ENCODE results near the gene SERPINB5.

The SERPINB5 gene

DNA sequence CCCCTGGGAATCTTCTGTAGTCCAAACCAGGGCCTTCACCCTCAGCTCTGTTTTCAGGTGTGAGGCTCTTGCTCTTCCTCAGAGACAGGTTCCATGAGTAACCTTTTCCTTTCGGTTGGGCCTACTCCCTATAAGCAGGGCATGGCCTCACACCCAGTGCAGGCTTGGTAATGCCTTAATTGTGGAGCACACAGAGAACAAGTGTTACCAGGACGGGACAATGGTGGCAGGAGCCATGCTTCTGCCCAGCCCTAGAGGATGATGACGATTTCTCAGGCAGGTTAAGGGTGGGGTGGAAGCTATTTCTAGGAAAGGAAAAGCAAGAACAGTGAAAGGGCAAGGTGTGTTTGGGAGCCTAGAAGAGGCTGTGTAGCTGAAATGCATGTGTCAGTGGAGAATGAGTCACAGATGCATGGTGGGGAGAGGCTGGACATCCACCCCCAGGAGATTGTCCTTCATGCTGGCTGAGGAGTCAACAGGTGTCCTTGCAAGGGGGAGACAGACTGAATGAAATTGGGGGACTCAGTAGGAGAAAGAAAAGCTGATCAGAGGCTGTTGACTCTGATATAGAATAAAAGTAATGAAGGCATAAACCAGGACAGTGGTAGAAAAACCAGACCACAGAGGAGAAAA lies 43.4 kb downstream of the SERPINB5 start:
- Histone ChIP-seq H3K4me1 (ENCODE audit: insufficient read depth, low read length, poor library complexity, severe bottlenecking) (no peaks in the 10 kb centered on the region), H4K20me1 (ENCODE audit: insufficient read depth, low read length, poor library complexity, severe bottlenecking) (no peaks in the 10 kb centered on the region), H3K27me3 (ENCODE audit: insufficient read depth, low read length, poor library complexity, severe bottlenecking) (no peaks in the 10 kb centered on the region), H3F3A (ENCODE audit: low read depth) (no peaks in the 10 kb centered on the region), H3K9me3 (ENCODE audit: insufficient read depth, low read depth, low read length) (no peaks in the 10 kb centered on the region), H3K4me3 (ENCODE audit: low read length, poor library complexity, severe bottlenecking) (no peak overlapping the region), H3K9me2 (replicated peaks; ENCODE audit: low read depth, low read length) (no peaks in the 10 kb centered on the region), H3K4me2 (ENCODE audit: low read depth, low read length, poor library complexity, severe bottlenecking) (no peak overlapping the region), H2AFZ (ENCODE audit: low read length) (no peak overlapping the region), H3K9ac (ENCODE audit: low read depth, low read length, poor library complexity, severe bottlenecking) (no peak overlapping the region), H3K79me2 (ENCODE audit: insufficient read depth, low read length) (no peaks in the 10 kb centered on the region), H3K36me3 (ENCODE audit: insufficient read depth, low read length) (no peaks in the 10 kb centered on the region)
- TF ChIP-seq, protein P1, sequence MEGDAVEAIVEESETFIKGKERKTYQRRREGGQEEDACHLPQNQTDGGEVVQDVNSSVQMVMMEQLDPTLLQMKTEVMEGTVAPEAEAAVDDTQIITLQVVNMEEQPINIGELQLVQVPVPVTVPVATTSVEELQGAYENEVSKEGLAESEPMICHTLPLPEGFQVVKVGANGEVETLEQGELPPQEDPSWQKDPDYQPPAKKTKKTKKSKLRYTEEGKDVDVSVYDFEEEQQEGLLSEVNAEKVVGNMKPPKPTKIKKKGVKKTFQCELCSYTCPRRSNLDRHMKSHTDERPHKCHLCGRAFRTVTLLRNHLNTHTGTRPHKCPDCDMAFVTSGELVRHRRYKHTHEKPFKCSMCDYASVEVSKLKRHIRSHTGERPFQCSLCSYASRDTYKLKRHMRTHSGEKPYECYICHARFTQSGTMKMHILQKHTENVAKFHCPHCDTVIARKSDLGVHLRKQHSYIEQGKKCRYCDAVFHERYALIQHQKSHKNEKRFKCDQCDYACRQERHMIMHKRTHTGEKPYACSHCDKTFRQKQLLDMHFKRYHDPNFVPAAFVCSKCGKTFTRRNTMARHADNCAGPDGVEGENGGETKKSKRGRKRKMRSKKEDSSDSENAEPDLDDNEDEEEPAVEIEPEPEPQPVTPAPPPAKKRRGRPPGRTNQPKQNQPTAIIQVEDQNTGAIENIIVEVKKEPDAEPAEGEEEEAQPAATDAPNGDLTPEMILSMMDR (conservative IDR thresholded peaks at IDR 0.05; ENCODE audit: low read length) = no peak

DNA sequence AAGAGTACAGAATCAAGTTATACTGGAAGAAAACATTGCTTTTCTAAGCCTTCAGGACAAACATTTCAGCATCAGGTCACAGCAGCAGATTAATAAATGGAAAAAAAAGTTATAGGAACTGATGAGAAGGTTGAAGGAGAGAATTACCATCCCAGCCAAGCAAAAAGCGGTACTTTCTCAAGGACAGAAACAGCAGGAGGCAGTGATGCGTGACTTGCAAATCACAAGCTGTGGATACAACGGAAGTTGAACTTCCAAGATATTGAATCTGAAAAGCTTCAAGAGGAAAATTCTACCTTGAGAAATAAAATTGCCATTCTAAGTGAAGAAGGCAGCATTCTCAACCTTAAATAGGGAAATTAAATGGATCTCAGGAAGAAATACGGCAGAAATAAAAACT lies 46.9 kb downstream of the SERPINB5 start:
- no peaks in the 10 kb centered on the region for H3K9me2 ChIP-seq (replicated peaks; ENCODE audit: low read depth, low read length)
- H3K9me3 ChIP-seq (ENCODE audit: insufficient read depth, low read depth, low read length) = no peaks in the 10 kb centered on the region
- no peak for TF ChIP-seq EZH2phosphoT487 (IDR thresholded peaks at IDR 0.05; ENCODE audit: borderline replicate concordance)
- TF ChIP-seq, protein P1 (conservative IDR thresholded peaks at IDR 0.05; ENCODE audit: low read length) = no peak
- H3F3A ChIP-seq (ENCODE audit: low read depth) = no peaks in the 10 kb centered on the region
- H3K79me2 ChIP-seq (ENCODE audit: insufficient read depth, low read length) = no peaks in the 10 kb centered on the region
- H3K36me3 ChIP-seq (ENCODE audit: insufficient read depth, low read length) = no peaks in the 10 kb centered on the region
- no peaks in the 10 kb centered on the region for H4K20me1 ChIP-seq (ENCODE audit: insufficient read depth, low read length, poor library complexity, severe bottlenecking)
- H3K9ac ChIP-seq (ENCODE audit: low read depth, low read length, poor library complexity, severe bottlenecking) = no peak overlapping the region
- no peak overlapping the region for H3K4me2 ChIP-seq (ENCODE audit: low read depth, low read length, poor library complexity, severe bottlenecking)
- no peaks in the 10 kb centered on the region for H3K27me3 ChIP-seq (ENCODE audit: insufficient read depth, low read length, poor library complexity, severe bottlenecking)
- no peak overlapping the region for H2AFZ ChIP-seq (ENCODE audit: low read length)
- no peaks in the 10 kb centered on the region for H3K4me1 ChIP-seq (ENCODE audit: insufficient read depth, low read length, poor library complexity, severe bottlenecking)
- H3K4me3 ChIP-seq (ENCODE audit: low read length, poor library complexity, severe bottlenecking) = no peak overlapping the region

DNA sequence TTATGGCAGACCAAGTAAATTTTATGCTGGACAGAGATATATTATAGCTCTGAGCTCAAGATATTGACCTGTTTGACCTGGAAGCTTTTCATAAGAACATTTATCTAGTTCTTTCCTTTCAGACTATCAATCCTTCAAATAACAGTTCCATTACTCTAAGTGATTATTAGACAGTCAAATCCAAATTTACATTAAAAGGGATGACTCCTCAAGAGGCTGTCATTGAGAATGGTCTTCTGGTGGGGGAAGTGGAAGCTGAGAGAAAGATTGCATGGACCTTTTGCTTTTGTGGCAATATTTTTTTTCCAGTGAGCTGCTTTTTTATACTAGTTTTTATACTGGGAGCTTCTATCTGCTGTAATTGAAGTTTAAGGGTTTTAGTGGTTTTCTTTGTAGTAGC lies 50.5 kb downstream of the SERPINB5 start:
- TF ChIP-seq EZH2phosphoT487 (IDR thresholded peaks at IDR 0.05; ENCODE audit: borderline replicate concordance) = no peak
- TF ChIP-seq, protein P1 (conservative IDR thresholded peaks at IDR 0.05; ENCODE audit: low read length) = no peak
- Histone ChIP-seq H3K4me1 (ENCODE audit: insufficient read depth, low read length, poor library complexity, severe bottlenecking) (no peaks in the 10 kb centered on the region), H3K9me2 (replicated peaks; ENCODE audit: low read depth, low read length) (no peaks in the 10 kb centered on the region), H3K9me3 (ENCODE audit: insufficient read depth, low read depth, low read length) (no peaks in the 10 kb centered on the region), H3K4me2 (ENCODE audit: low read depth, low read length, poor library complexity, severe bottlenecking) (no peak overlapping the region), H3K4me3 (ENCODE audit: low read length, poor library complexity, severe bottlenecking) (no peak overlapping the region), H2AFZ (ENCODE audit: low read length) (no peak overlapping the region), H3K79me2 (ENCODE audit: insufficient read depth, low read length) (no peaks in the 10 kb centered on the region), H3F3A (ENCODE audit: low read depth) (no peaks in the 10 kb centered on the region), H3K9ac (ENCODE audit: low read depth, low read length, poor library complexity, severe bottlenecking) (no peak overlapping the region), H4K20me1 (ENCODE audit: insufficient read depth, low read length, poor library complexity, severe bottlenecking) (no peaks in the 10 kb centered on the region), H3K27me3 (ENCODE audit: insufficient read depth, low read length, poor library complexity, severe bottlenecking) (no peaks in the 10 kb centered on the region), H3K36me3 (ENCODE audit: insufficient read depth, low read length) (no peaks in the 10 kb centered on the region)

All from Loucy (cell line).